ENCODE results near the gene ARHGEF28.

- TF ChIP-seq EZH2 (IDR thresholded peaks at IDR 0.05; ENCODE audit: borderline replicate concordance, insufficient read depth, low read length, poor library complexity, severe bottlenecking) (no peak), CTCF (IDR thresholded peaks at IDR 0.05; ENCODE audit: poor library complexity, severe bottlenecking) (no peak), TAF1 (IDR thresholded peaks at IDR 0.05; ENCODE audit: low read depth) (no peak), RAD21 (conservative IDR thresholded peaks at IDR 0.05) (no peak), POLR2AphosphoS5 (IDR thresholded peaks at IDR 0.05) (no peak), REST (IDR thresholded peaks at IDR 0.05; ENCODE audit: borderline replicate concordance) (no peak), EP300 (conservative IDR thresholded peaks at IDR 0.05; ENCODE audit: poor library complexity, severe bottlenecking) (no peak), SMC3 (conservative IDR thresholded peaks at IDR 0.05; ENCODE audit: poor library complexity) (no peak)
Measured at GRCh38 chr5:73967347-73967746, 341.4 kb downstream of the ARHGEF28 start.

Data from neural cell (in vitro differentiated cells).